ENCODE measurements around the gene CUX1.
"Not testable (repeated sequence)": the region's sequence is repeated elsewhere in the genome, so short reads cannot be mapped to it uniquely, and the experiment has no call there.

CUX1 gene

GRCh38 chr7:101963693-101964092 lies 146.3 kb downstream of the CUX1 start:
- no peak for DNase-seq

GRCh38 chr7:101964680-101965452 lies 147.4 kb downstream of the CUX1 start:
- DNase-seq: no peak

DNA sequence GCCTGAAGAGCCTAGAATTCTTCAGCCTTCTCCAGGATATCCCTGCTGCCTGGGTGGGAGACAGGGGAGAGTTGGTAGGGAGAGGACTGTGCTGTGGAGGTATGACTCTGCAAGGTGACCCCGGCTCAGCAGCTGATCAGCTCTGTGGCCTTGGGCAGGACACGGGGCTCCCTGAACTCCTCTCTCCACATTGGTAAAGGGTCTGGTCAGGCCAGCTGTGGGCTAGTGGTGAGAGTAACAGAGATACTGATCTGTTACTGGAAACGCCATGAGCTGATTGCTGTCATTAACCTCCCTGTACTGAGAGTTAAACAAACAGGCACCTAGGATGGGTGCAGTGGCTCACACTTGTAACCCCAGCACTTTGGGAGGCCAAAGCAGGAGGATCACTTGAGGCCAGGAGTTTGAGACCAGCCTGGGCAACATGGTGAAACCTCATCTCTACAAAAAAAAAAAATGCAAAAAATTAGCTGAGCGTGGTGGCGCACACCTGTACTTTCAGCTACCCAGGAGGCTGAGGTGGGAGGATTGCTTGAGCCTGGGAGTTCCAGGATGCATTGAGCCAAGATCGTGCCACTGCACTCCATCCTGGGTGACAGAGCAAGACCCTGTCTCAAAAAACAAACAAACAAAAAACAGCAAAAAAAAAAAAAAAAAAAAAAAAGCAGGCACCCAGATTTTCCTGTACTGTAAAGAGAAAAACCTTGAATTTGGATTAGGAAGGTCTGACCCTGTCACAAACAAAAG lies 151.5 kb downstream of the CUX1 start:
- DNase-seq: no peak

DNA sequence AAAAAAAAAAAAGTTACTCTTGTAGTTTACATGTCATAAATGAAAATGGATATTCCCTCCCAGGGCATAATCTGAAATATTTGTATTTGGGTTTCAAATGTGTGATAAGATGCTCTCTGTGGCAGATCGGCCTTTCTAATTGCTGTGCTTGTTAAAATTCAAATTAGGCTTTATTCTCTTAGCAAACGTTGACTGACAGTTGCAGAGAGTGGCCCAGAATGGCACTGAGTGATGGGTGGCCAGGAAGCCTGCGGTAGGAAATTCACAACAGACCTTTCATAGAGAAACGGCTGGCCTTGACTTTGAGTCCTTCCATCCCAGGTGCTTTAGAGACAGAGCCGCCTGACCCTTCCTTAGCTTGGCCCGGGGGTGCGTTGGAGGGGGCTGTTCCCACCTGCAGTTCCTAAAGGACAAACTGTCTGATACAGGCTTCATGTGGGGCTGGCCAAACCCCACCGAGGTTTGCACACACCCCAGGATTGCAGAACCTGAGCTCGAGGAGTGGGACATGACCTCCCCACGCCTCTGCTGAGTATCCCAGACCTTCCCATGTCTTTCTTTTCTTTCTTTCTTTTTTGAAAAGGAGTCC lies 152.7 kb downstream of the CUX1 start:
- no peak for DNase-seq

- no peak for DNase-seq
Observed at GRCh38 chr7:101970801-101971200, 153.4 kb downstream of the CUX1 start.

GRCh38 chr7:101971457-101971856 lies 154.0 kb downstream of the CUX1 start:
- no peak for DNase-seq

DNA sequence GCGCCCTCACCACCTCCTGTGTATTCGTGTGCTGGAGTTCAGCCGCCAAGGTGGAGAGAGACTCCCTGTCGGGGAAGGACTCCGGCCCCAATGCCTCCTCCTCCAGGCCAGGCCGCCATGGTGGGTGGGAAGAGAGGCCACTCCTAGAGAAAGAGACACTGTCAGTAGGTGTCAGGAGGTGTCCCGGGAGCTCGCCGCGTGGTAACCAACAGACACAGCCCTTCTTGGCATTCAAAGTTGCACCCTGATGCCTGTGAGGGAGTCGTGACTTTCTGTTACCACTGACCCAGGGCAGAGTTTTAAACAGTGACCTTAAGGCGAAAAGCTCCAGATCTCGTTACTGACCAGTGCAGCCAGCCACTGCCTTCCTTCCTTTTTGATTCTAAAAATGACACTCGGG lies 155.2 kb downstream of the CUX1 start:
- DNase-seq: no peak

GRCh38 chr7:101973130-101973529 lies 155.7 kb downstream of the CUX1 start:
- DNase-seq: no peak

DNA sequence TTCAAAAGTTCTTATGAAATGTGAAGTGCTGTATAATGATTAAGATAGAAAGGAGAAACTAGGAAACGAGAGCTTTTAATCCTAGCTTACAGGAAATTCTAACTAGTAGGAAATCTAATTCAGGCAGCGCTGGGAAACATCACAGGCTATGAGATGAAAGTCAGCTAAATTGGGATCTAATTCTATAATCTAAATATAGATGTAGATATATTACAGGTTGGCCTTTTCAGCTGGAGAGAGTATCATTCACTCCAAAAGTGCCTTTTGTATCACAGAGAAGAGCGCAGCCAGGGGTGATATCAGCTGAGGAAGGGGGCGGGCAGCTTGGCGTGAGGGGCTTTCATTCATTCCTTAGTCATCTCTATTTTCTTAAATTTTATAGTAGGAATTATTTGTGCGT lies 157.0 kb downstream of the CUX1 start:
- no peak for DNase-seq

- no peak for DNase-seq
Observed at GRCh38 chr7:101975046-101975445, 157.6 kb downstream of the CUX1 start.

DNA sequence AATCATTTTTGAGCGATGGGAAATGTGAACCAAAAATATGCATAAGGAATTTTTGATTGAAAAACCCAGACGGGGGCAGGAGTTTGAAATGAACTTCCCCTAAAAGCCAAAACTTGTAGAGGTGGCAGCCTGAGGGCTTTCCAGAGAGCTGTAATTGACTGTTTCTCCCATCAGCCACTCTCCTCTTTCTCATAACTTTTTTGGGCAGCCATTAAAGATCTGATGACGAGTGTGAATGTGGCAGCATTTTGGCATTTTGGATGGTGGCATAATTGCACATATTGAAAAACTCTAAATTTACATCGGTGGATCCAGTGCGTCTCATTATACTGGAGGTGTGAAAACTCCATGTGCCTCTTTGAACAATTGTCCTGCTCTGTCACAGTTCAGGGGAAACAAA lies 159.0 kb downstream of the CUX1 start:
- no peak for DNase-seq

DNA sequence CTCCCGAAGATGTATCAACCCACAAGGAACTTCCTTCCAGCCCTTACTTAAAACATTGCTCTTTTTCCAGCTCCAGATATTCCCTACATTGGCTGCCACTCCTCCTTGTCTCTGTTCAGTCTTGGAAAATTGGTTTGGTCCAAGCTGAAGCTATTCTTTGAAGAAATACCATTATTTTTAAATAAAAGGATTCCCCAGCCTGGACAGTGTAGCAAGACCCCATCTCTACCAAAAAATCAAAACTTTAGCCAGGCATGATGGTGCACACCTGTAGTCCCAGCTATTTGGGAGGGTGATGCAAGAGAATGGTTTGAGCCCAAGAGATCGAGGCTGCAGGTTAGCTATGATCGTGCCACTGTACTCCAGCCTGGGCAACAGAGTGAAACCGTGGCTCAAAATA lies 159.8 kb downstream of the CUX1 start:
- no peak for DNase-seq

DNA sequence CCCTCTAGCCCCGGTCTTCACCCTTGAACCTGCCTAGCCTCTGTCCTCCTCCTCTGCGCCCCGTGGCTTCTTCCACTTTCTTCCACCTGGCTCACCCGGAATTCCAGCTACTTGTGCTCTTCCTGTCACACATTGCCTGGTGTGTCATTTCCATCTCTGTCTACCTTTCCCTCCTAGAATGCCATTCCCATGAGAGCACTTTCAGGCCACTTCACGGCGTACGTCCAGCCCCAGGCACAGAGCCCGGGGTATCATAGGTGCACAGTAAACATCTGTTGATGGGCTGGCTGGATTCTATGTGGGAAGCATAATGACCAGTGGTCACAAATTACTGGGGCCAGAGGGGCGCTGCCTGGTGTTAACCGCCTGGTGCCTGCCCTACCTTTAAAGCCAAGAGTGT lies 161.3 kb downstream of the CUX1 start:
- no peak for DNase-seq

- no peak for DNase-seq
Observed at GRCh38 chr7:101983147-101983811, 165.9 kb downstream of the CUX1 start.

DNA sequence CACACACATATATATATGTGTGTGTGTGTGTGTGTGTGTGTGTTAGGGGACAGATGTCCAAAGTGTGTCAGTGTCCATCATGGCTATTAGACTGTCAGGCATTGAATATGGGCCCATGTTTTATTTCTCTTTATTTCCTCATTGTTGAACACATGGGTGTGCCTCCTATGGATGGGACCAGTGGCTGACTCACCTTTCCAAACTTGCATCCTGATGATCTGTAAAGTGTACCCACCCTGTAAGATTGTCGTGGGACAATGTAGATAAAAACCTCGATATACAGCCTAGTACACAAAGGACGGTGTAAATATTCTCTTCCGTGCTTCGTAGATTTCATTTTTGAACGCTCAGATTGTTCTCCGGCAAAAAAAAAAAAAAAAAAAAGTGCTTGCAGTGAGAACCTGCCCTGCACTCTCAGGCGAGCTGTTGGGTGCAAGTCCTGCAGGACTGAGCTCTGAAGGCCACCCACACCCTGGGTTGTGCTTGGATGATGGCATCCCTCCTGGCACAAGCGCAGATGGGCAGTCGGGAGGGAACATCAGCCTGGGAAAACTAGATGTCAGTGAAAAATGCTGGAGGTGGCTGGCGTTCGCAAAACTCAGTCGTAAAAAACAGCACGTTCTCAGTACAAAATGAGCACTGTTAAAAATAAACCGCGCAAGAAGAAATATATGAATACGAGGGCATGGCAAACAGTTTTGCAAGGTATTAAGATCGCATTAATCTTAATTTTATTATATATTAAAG lies 166.9 kb downstream of the CUX1 start:
- DNase-seq: no peak

DNA sequence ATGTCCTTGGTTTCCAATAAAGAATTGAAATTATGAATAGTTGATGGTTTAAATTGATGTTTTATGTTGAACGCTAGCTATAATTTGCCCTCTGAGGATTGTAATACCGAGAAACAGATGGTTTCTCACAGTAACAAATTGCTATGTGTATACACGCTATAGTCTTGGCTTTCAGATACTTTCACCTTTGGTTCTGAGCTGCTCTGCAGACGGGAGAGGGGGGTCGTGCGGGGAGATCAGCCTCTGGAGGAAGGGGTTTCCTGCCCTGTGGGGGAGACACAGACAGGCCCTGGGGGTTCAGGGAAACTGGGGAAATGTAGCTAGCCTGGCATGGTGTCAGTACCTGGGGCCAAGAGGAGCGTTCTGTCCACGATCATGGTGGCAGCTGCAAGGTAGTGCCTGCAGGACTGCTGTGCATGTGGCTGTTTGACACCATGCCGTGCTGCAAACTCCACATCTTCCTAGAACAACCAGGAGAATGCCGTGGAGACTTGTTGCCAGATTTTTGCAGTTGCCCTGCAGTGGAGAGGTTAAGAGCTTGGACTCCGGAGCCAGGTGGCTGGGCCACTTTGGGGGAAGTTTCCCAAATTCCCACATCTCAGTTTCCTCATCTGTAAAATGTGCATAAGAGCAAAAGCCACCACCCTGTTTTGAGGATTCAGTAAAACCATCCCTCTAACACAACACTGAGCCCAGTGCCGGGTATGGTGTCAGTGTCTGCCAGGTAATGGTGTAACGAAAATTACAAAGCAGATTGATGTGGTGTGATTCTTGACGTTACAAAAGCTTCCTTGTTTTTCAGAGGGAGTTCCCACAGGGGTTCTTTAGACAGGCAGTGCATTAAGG lies 167.9 kb downstream of the CUX1 start:
- DNase-seq: no peak

DNA sequence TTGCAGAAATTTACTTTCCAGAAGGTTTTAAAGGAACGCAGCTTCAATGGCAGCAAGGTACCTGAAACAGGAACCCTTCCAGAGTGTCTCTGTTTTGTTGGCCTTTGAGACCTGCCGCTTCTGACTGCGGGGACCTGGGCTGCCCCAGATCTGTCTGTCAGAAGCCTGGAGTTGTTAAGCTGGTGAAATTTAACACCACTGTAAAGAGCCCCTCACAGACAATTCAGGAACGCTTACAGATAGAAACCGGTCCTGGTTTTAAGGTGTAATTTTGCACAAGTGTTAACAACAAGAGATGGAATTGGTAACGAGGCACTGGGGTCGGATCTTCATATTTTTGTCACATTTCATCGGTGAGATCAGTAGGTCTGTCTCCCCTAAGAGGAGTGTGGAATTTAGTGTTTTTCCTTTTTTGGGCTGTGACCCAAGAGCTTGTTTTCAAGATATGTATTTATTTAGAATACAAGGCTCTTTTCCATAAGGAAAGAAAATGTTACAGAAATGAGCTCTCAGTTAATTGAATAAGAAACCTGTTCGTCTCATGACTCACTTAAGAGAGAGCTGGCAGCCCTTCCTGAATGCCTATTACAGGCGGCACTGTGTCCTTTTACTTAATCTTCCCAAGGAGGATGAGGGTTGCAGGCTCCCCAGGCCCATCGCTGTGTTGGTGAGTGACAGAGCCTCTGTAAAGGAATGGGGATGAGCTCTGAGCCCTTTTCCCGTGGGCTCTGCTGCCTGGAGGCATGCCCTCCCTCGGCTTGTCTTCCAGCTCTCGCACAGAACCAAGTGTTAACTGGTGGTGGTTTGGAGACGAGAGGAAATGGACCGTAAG lies 168.7 kb downstream of the CUX1 start:
- DNase-seq: no peak

DNA sequence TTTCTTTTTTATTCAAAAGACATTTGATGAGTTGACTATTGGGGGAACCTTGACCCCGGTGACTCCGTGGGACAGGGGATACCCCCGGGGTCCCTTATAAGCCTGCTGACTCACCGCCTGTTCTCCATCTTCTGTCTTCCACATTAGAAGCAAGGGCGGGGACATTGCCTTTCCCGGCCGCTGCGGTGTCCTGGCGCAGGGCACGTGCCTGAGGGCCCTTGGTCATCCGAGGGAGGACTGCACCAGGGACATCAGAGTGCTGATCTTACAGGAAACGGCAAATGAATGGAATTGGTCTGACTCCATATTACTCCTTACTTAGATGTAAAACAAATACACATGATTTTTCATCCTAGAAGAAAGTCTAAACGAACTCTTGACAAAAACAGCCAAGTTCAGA lies 170.1 kb downstream of the CUX1 start:
- DNase-seq: no peak

DNA sequence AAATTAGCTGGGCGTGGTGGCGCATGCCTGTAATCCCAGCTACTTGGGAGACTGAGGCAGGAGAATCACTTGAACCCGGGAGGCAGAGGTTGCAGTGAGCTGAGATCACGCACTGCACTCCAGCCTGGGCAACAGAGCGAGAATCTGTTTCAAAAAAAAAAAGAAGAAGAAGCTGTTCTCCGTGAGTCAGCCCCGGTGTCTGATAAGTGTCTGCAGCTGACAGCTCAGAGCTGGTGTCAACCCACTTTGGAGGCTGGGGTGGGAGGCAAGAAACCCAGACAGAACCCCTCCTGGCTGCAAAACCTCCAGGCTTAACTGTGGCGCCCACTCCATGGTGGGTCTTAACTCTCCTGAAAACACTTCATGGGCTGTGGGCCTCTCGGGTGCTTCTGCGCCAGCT lies 170.6 kb downstream of the CUX1 start:
- not testable (repeated sequence) for DNase-seq

DNA sequence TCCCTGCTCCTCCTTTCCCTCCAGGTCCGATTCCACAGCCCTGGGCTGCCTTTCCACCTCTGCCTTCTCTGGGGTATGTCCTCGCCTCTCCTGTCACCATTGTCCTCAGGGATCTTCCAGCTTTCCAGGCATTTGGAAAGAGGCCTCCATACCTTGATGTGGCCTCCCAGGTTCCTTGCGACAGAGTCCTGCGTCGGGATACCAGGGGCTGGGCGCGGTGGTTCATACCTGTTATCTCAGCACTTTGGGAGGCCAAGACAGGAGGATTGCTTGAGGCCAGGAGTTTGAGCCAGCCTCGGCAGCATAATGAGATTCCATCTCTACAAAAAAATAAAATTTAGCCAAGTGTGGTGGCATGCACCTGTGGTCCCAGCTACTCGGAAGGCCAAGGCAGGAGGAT lies 171.1 kb downstream of the CUX1 start:
- DNase-seq: no peak

- DNase-seq: no peak
Observed at GRCh38 chr7:101989101-101989500, 171.7 kb downstream of the CUX1 start.
